AG10803 (cell line): ENCODE data around the gene TFF1.

Experiments
- DNase-seq: peaks from one replicate; pipeline ENCODE4 v3.0.0; 2010; ENCODE audit warnings: low read depth
- H3K4me3 ChIP-seq: 2 replicates; pipeline ENCODE4 v1.5.1; 2011; ENCODE audit warnings: mild to moderate bottlenecking, low read length, control low read depth
- TF ChIP-seq, protein P1 (sequence below): conservative IDR thresholded peaks from 2 replicates; pipeline ENCODE4 v1.5.1; 2011; ENCODE audit warnings: mild to moderate bottlenecking, low read length, control low read depth, inconsistent platforms

The TFF1 gene

GRCh38 chr21:42398436-42399028, 32.2 kb upstream of the TFF1 start:
- H3K4me3 ChIP-seq = no peak overlapping the region
- no peak for DNase-seq

DNA sequence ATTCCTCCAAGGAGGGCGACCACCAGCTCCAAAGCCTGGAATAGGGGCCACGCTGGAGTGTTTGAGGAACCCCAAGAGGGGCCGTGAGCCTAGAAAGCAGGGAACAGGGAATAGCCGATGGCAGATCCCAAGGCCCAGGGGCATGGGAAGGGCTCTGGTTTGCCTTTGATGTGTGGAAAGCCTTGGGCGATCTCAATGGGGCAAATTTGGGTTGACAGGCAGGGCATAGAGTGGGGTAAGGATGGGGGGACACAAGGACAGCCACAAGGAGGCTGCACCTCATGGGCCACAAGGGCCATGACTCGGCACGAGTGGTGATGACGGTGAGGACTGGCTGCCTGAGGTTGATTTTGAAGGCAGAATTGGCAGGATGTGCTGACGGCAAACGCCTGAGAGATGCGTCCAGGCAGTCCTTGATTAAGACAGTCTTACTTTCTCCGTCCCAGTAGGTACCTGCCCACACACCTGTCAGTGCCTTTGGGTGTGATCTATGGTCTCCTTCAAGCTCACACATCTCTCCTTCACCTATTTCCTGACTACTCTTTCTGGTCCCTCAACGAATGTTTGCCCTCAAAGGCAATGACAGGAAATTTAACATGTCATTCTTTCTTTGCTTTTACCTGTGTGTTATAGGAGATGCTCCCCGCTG, 31.5 kb upstream of the TFF1 start:
- no peak overlapping the region for H3K4me3 ChIP-seq
- no peak for DNase-seq
- TF ChIP-seq, protein P1, sequence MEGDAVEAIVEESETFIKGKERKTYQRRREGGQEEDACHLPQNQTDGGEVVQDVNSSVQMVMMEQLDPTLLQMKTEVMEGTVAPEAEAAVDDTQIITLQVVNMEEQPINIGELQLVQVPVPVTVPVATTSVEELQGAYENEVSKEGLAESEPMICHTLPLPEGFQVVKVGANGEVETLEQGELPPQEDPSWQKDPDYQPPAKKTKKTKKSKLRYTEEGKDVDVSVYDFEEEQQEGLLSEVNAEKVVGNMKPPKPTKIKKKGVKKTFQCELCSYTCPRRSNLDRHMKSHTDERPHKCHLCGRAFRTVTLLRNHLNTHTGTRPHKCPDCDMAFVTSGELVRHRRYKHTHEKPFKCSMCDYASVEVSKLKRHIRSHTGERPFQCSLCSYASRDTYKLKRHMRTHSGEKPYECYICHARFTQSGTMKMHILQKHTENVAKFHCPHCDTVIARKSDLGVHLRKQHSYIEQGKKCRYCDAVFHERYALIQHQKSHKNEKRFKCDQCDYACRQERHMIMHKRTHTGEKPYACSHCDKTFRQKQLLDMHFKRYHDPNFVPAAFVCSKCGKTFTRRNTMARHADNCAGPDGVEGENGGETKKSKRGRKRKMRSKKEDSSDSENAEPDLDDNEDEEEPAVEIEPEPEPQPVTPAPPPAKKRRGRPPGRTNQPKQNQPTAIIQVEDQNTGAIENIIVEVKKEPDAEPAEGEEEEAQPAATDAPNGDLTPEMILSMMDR = no peak

More at GRCh38 chr21:42398436-42399028, 32.2 kb upstream of the TFF1 start:
- TF ChIP-seq, protein P1 = no peak

DNA sequence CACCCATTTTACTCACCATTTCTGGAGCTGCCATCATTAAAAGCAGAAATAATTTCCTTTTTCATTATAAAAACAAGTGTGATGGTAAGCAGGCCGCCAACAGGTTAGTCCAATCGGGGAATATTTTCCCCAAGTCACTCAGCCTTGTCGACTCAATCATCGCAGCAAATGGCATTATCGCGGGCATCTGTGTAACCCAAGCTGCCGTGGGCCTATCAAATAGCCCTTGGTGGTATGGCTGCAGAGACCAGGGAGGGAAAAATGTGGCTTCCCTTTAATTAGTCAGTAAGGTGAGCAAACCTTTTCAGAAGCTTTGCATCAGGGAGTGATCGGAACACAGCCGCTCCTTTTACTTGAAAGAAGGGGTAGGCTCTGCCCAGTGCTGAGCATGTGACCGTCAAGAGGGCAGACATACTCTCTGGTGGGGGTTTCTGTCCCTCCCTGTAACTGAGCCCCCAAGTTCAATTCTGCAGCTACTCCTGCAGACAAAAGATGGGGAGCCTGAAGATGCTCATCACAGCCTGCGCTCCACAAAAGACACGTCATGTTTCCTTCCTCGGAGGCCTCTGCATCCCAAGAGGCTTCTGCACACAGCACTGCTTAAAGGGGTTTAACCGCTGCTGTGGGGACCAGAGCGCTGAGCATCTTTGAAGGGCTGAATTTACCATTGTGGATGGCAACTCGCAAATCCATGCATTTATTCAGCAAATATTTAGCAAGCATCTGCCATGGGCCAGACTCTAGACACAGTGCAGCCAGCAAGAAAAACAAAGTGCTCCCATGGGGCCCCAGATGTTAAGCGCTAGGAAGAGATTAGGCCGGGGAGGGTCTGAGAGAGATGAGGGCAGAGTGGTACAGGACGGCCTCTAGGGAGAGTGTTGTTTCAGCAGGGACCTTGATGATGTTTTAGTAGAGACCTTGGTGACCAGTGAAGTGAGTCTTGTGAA, 30.7 kb upstream of the TFF1 start:
- TF ChIP-seq, protein P1 = no peak
- no peak overlapping the region for H3K4me3 ChIP-seq
- no peak for DNase-seq

DNA sequence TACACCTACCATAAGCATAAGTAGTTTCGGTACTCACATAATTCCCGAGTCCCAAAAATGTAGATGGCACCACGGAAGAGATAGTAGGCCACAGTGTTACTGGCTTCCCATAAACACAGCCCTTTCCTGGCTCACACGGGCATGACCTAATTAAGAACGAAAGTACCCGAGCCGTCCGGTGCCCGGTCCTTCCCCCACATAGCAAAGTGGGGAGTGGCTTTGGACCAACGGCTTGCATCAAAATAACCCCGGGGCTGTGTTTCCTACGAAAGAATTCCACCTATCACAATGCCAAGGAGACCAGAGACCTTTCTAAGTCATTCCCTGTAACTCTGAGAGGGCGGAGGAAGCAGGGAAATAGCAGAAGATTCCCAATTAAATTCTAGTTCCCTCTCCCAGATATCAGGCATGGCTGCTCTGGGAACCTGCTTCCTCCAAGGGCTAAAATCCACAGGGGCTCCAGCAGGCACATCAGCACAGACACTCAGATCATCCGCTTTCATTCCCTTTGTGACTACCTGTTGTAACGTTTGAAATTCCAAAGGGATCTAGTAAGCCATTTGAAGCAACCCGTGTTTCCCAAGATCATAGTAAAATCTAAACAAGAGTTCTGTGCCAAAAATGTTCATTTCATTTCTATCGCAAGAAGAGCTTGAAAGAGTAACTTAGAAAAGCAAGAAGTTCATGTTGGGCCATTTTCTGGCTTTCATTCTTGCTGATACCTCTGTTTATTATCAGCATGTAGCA, 29.7 kb upstream of the TFF1 start, which contains the start of gene TMPRSS3:
Gene TMPRSS3, minus strand, starts transcription at position 148 of the 747 bp plus-strand sequence. CDS start 635 bp downstream, outside the sequence.
- no peak within 1 kb of the TSS for H3K4me3 ChIP-seq

GRCh38 chr21:42395302-42395701, 29.0 kb upstream of the TFF1 start:
- H3K4me3 ChIP-seq = no peak overlapping the region
- DNase-seq = no peak
- TF ChIP-seq, protein P1 = no peak

More for the DNA sequence above, 29.7 kb upstream of the TFF1 start, which contains the start of gene TMPRSS3:
- no peak for DNase-seq
- TF ChIP-seq, protein P1 = no peak

DNA sequence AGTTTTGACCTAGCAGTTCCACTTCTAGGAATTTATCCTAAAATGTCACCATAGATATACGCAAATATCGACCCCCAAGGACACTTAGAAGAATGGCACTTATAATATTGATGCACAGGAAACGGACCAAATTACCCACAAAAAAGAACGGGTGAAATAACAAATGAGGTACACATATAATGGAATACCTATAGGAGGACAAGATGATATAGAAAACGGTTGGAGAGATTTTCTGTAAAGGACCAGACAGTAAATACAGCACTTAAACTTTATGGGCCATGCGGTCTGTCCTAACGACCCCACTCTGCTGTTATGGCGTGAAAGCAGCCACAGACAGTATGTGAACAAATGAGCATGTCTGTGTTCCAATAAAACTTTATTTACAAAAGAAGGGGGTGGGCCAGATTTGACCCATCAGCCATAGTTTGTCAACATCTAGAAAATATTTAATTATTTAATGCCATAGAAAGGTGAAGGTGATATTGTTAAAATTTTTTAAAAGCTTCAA, 27.2 kb upstream of the TFF1 start:
- no peak for DNase-seq
- no peak overlapping the region for H3K4me3 ChIP-seq
- TF ChIP-seq, protein P1 = no peak
